ENCODE measurements around the gene HS3ST6. TPM values are rescaled to one million over a fixed set of nuclear protein-coding genes. Genes with fewer than 3 reads are reported as not detected.

The HS3ST6 gene
- total RNA-seq, 1 donor from 2014 or later = not detected

DNA sequence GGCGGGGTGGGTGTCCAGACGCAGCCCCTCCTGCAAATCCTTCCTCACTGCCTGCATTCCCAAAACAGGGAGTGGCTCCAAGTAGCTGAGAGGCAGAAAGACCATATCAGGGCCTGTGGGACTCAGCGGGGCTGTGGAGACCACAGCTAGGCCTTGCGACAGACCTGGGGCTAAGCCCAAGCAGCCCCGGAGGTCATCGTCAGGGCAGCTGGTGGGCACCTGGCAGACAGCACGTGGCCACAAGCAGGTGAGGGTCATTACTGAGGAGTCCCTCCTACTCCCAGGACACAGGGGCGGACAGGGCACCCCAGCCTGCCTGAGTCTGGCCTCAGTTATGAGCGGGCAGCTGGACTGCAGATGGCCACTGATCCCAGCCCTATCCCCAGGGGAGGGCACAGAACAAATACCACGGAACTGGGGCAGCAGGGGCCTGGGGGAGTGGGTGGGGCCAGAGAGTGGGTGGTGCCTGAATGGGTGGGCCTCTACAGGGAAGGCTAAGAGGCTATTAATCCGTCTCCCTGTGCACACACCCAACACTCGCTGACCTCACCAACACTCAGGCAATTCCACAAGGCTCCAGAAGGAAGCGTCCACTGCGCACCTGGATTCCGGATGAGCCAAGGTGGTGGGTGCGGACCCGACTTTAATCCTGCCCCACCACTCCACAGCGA lies 8.5 kb downstream of the HS3ST6 start:
- DNase-seq (ENCODE audit: low spot score) = no peak
- H3K27ac Mint-ChIP-seq (ENCODE audit: unreplicated experiment) = no peak overlapping the region
- no peaks in the 10 kb centered on the region for H3K36me3 Mint-ChIP-seq (ENCODE audit: low read depth, unreplicated experiment)

GRCh38 chr16:1908983-1909382 lies 9.2 kb downstream of the HS3ST6 start:
- Mint-ChIP-seq H3K27me3 (ENCODE audit: unreplicated experiment) (peaks cover 11% of the 10 kb centered on the region), H3K4me3 (ENCODE audit: unreplicated experiment) (no peak overlapping the region), H3K27ac (ENCODE audit: unreplicated experiment) (no peak overlapping the region), H3K4me1 (ENCODE audit: unreplicated experiment) (peaks cover 4% of the 10 kb centered on the region), H3K9me3 (ENCODE audit: unreplicated experiment) (no peaks in the 10 kb centered on the region), H3K36me3 (ENCODE audit: low read depth, unreplicated experiment) (no peaks in the 10 kb centered on the region)
- DNase-seq (ENCODE audit: low spot score) = no peak
- TF ChIP-seq, protein P1, sequence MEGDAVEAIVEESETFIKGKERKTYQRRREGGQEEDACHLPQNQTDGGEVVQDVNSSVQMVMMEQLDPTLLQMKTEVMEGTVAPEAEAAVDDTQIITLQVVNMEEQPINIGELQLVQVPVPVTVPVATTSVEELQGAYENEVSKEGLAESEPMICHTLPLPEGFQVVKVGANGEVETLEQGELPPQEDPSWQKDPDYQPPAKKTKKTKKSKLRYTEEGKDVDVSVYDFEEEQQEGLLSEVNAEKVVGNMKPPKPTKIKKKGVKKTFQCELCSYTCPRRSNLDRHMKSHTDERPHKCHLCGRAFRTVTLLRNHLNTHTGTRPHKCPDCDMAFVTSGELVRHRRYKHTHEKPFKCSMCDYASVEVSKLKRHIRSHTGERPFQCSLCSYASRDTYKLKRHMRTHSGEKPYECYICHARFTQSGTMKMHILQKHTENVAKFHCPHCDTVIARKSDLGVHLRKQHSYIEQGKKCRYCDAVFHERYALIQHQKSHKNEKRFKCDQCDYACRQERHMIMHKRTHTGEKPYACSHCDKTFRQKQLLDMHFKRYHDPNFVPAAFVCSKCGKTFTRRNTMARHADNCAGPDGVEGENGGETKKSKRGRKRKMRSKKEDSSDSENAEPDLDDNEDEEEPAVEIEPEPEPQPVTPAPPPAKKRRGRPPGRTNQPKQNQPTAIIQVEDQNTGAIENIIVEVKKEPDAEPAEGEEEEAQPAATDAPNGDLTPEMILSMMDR (IDR thresholded peaks at IDR 0.05; ENCODE audit: unreplicated experiment) = no peak

More for the DNA sequence above, 8.5 kb downstream of the HS3ST6 start:
- Mint-ChIP-seq H3K9me3 (ENCODE audit: unreplicated experiment) (no peaks in the 10 kb centered on the region), H3K27me3 (ENCODE audit: unreplicated experiment) (peaks cover 7% of the 10 kb centered on the region), H3K4me1 (ENCODE audit: unreplicated experiment) (peaks cover 4% of the 10 kb centered on the region), H3K4me3 (ENCODE audit: unreplicated experiment) (no peak overlapping the region)
- TF ChIP-seq, protein P1 (IDR thresholded peaks at IDR 0.05; ENCODE audit: unreplicated experiment) = no peak

DNA sequence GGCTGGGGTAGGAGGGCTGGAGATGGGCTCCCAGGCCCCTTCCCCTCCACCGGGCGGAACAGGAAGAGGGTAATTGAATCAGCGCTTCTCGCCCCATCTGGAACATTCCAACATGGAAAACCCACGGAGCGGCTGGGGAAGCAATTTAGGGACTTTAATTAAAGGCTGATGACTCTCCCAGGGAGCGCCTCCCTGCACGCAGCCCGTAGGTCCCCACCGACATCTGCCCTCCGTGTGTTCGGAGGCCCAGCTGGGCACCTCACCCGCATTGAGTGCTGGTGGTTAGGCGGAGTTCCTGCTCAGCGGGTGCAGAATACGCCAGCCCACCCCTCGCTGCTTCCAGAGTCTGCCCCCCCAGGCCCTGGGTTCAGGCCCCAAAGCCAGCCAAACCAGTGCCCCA lies 10.0 kb downstream of the HS3ST6 start:
- H3K27me3 Mint-ChIP-seq (ENCODE audit: unreplicated experiment) = peaks cover 11% of the 10 kb centered on the region
- TF ChIP-seq, protein P1 (IDR thresholded peaks at IDR 0.05; ENCODE audit: unreplicated experiment) = no peak
- H3K36me3 Mint-ChIP-seq (ENCODE audit: low read depth, unreplicated experiment) = no peaks in the 10 kb centered on the region
- no peak overlapping the region for H3K27ac Mint-ChIP-seq (ENCODE audit: unreplicated experiment)
- no peaks in the 10 kb centered on the region for H3K9me3 Mint-ChIP-seq (ENCODE audit: unreplicated experiment)
- H3K4me3 Mint-ChIP-seq (ENCODE audit: unreplicated experiment) = no peak overlapping the region
- peaks cover 4% of the 10 kb centered on the region for H3K4me1 Mint-ChIP-seq (ENCODE audit: unreplicated experiment)
- DNase-seq (ENCODE audit: low spot score) = no peak

- Mint-ChIP-seq H3K27me3 (ENCODE audit: unreplicated experiment) (peaks cover 10% of the 10 kb centered on the region), H3K4me1 (ENCODE audit: unreplicated experiment) (peaks cover 4% of the 10 kb centered on the region), H3K9me3 (ENCODE audit: unreplicated experiment) (no peaks in the 10 kb centered on the region), H3K36me3 (ENCODE audit: low read depth, unreplicated experiment) (no peaks in the 10 kb centered on the region), H3K4me3 (ENCODE audit: unreplicated experiment) (no peak overlapping the region), H3K27ac (ENCODE audit: unreplicated experiment) (no peak overlapping the region)
- TF ChIP-seq, protein P1 (IDR thresholded peaks at IDR 0.05; ENCODE audit: unreplicated experiment) = no peak
- DNase-seq (ENCODE audit: low spot score) = no peak
Observed at GRCh38 chr16:1907226-1907860, 10.9 kb downstream of the HS3ST6 start.

DNA sequence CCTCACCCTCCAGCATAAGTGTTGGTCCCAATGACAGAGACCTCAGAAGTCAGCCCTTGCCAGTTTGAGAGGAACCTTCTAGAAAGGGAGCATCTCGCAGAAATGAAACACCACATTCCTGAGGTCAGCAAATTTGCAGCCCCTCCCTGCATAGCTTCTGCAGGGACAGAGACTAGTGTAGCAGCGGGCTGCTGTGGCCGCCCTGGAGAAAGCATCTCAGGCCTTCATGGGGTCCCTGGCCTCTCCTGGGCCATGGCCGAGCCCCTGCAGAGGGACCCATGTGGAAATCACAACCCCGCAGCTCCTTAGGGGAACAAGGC lies 11.4 kb downstream of the HS3ST6 start:
- Mint-ChIP-seq H3K27me3 (ENCODE audit: unreplicated experiment) (peaks cover 10% of the 10 kb centered on the region), H3K4me3 (ENCODE audit: unreplicated experiment) (no peak overlapping the region), H3K9me3 (ENCODE audit: unreplicated experiment) (no peaks in the 10 kb centered on the region), H3K27ac (ENCODE audit: unreplicated experiment) (no peak overlapping the region), H3K4me1 (ENCODE audit: unreplicated experiment) (peaks cover 4% of the 10 kb centered on the region), H3K36me3 (ENCODE audit: low read depth, unreplicated experiment) (no peaks in the 10 kb centered on the region)
- TF ChIP-seq, protein P1 (IDR thresholded peaks at IDR 0.05; ENCODE audit: unreplicated experiment) = no peak
- no peak for DNase-seq (ENCODE audit: low spot score)
